PC-9 (cell line): Measurements from ENCODE around the gene ETV1.

Experiments
- CTCF ChIP-seq: fragments of 200-600 bp; sonication (generic); conservative IDR thresholded peaks from 2 replicates; pipeline ENCODE4 v1.6.1; 2017; ENCODE audit warnings: mixed run types, antibody characterized with exemption, mild to moderate bottlenecking, moderate library complexity
- EZH2 ChIP-seq: fragments of 200-600 bp; sonication (generic); IDR thresholded peaks from 2 replicates; pipeline ENCODE4 v1.8.0; 2017; ENCODE audit warnings: antibody characterized with exemption, low read depth

GRCh38 chr7:13907831-13908230, 81.6 kb downstream of the ETV1 start:
- TF ChIP-seq CTCF, result no peak
- TF ChIP-seq EZH2, result no peak
